Measurements from ENCODE around the gene MORN1. TPM values are rescaled to one million over a fixed set of nuclear protein-coding genes. Genes with fewer than 3 reads are reported as not detected.

Gene MORN1
- total and polyA plus RNA-seq, 4 donors, result 2.3 to 6.9 (median 3.6) TPM

GRCh38 chr1:2298685-2299084 lies 92.7 kb downstream of the MORN1 start:
- TF ChIP-seq RXRA (IDR thresholded peaks at IDR 0.05) (no peak), CTCF (IDR thresholded peaks at IDR 0.05; ENCODE audit: low read depth, low read length, missing input control) (no peak), HNF4A (conservative IDR thresholded peaks at IDR 0.05) (no peak), FOXA2 (IDR thresholded peaks at IDR 0.05) (no peak), ZBTB33 (IDR thresholded peaks at IDR 0.05) (no peak), YY1 (IDR thresholded peaks at IDR 0.05) (no peak), REST (IDR thresholded peaks at IDR 0.05) (no peak), JUND (IDR thresholded peaks at IDR 0.05) (no peak), GABPA (IDR thresholded peaks at IDR 0.05 in 1 of 2, conservative IDR thresholded peaks at IDR 0.05 in 1 of 2) (no peak), SP1 (IDR thresholded peaks at IDR 0.05) (no peak), HNF4G (IDR thresholded peaks at IDR 0.05) (no peak)
- no peak overlapping the region for H3K4me3 ChIP-seq (ENCODE audit: low read depth in 1 of 3, low read length in 3 of 3)
- H3K4me1 ChIP-seq (ENCODE audit: control insufficient read depth in 4 of 4, insufficient read depth in 4 of 4, low read length in 3 of 4), result peaks cover 9 to 55% (median 27%) of the 10 kb centered on the region in 4 donors
- no peak for DNase-seq (ENCODE audit: low spot score)
- no peaks in the 10 kb centered on the region for H3K27me3 ChIP-seq (ENCODE audit: control insufficient read depth in 4 of 4, insufficient read depth in 4 of 4, low read length in 3 of 4)
- no peaks in the 10 kb centered on the region for H3K9me3 ChIP-seq (ENCODE audit: control insufficient read depth in 4 of 4, low read length in 3 of 4)
- H3K36me3 ChIP-seq (ENCODE audit: control insufficient read depth in 4 of 4, insufficient read depth in 3 of 4, low read depth in 1 of 4, low read length in 3 of 4), result peaks cover 2 to 6% (median 4%) of the 10 kb centered on the region in 4 donors
- H3K27ac ChIP-seq (ENCODE audit: low read depth in 1 of 2, low read length in 2 of 2), result no peak overlapping the region
- WGBS, result 92% methylated on average over 12 of the region's 12 CpGs
- no peak overlapping the region for H3K9ac ChIP-seq (ENCODE audit: low read depth in 1 of 2, low read length in 2 of 2)

- 96% methylated on average over 35 of the region's 35 CpGs for WGBS
- DNase-seq (ENCODE audit: low spot score), result no peak
- no peak overlapping the region for H3K9ac ChIP-seq (ENCODE audit: low read depth in 1 of 2, low read length in 2 of 2)
- H3K4me1 ChIP-seq (ENCODE audit: control insufficient read depth in 4 of 4, insufficient read depth in 4 of 4, low read length in 3 of 4), result peaks cover 12 to 65% (median 32%) of the 10 kb centered on the region in 4 donors
- H3K36me3 ChIP-seq (ENCODE audit: control insufficient read depth in 4 of 4, insufficient read depth in 3 of 4, low read depth in 1 of 4, low read length in 3 of 4), result no peaks in the 10 kb centered on the region
- TF ChIP-seq HNF4A (conservative IDR thresholded peaks at IDR 0.05), result no peak
- TF ChIP-seq RXRA (IDR thresholded peaks at IDR 0.05), result no peak
- TF ChIP-seq NR2F2 (IDR thresholded peaks at IDR 0.05), result no peak
- no peak for TF ChIP-seq TAF1 (conservative IDR thresholded peaks at IDR 0.05)
- no peak for TF ChIP-seq HNF4G (IDR thresholded peaks at IDR 0.05)
- no peak for TF ChIP-seq ATF3 (IDR thresholded peaks at IDR 0.05)
- TF ChIP-seq REST (IDR thresholded peaks at IDR 0.05), result no peak
- H3K27me3 ChIP-seq (ENCODE audit: control insufficient read depth in 4 of 4, insufficient read depth in 4 of 4, low read length in 3 of 4), result no peaks in the 10 kb centered on the region
- H3K4me3 ChIP-seq (ENCODE audit: low read depth in 1 of 3, low read length in 3 of 3), result no peak overlapping the region
- H3K9me3 ChIP-seq (ENCODE audit: control insufficient read depth in 4 of 4, low read length in 3 of 4), result no peaks in the 10 kb centered on the region
- H3K27ac ChIP-seq (ENCODE audit: low read depth in 1 of 2, low read length in 2 of 2), result no peak overlapping the region
These were observed 93.9 kb downstream of the MORN1 start for GRCh38 chr1:2297246-2298011.

All from liver (tissue), 9 donors.